ENCODE measurements around the gene SLC38A8. TPM values are rescaled to one million over a fixed set of nuclear protein-coding genes. Genes with fewer than 3 reads are reported as not detected.

The SLC38A8 gene
- total RNA-seq, 1 donor from 2014 or later, result not detected

DNA sequence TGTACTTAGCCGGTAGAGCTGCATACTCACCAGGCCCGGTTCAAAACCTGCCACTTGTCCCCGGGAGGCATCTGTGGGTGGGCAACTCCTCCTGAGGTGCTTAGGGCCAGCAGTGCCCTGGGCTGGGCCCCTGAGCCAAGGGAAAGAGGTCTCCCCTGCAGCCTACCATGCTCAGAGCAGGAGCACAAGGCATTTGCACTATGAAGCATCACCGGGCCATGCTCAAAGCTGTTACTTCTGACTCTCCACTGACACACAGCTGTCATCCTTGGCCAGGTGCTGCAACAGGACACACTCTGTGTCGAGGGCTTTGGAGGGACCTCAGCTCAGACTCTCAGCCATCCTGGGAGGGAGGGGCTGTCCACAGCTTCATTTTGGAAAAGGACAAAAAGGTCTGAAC is 37.2 kb downstream of the SLC38A8 start:
- intact Hi-C loops (cut with DNase I), result no loop called here
- Histone ChIP-seq H3K4me1 (no peaks in the 10 kb centered on the region), H3K36me3 (no peaks in the 10 kb centered on the region), H3K27ac (no peak overlapping the region), H3K27me3 (no peaks in the 10 kb centered on the region), H3K4me3 (no peak overlapping the region), H3K9me3 (no peaks in the 10 kb centered on the region)
- TF ChIP-seq, protein P1, sequence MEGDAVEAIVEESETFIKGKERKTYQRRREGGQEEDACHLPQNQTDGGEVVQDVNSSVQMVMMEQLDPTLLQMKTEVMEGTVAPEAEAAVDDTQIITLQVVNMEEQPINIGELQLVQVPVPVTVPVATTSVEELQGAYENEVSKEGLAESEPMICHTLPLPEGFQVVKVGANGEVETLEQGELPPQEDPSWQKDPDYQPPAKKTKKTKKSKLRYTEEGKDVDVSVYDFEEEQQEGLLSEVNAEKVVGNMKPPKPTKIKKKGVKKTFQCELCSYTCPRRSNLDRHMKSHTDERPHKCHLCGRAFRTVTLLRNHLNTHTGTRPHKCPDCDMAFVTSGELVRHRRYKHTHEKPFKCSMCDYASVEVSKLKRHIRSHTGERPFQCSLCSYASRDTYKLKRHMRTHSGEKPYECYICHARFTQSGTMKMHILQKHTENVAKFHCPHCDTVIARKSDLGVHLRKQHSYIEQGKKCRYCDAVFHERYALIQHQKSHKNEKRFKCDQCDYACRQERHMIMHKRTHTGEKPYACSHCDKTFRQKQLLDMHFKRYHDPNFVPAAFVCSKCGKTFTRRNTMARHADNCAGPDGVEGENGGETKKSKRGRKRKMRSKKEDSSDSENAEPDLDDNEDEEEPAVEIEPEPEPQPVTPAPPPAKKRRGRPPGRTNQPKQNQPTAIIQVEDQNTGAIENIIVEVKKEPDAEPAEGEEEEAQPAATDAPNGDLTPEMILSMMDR (IDR thresholded peaks at IDR 0.05), result no peak
- no peak for DNase-seq (ENCODE audit: low spot score in 2 of 2)

DNA sequence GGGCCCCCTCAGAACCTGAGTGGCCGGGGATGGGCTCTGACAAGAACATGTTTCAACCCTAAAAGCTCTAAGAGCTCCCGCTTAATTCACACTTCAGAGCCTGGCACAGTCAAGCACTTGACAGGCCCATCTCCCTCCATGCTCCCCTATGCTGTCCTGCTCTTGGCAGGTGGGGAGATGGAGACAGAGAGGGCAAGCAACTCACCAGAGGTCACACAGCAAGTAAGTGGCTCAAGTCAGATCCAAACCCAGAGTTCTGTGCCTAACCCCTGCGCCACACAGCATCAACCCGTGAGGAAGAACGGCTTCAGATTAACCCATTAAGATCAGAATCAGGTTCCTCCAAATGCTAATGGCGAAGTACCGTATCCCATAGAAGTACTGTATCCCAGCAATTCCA is 38.2 kb downstream of the SLC38A8 start:
- Histone ChIP-seq H3K4me3 (no peak overlapping the region), H3K27ac (no peak overlapping the region), H3K9me3 (no peaks in the 10 kb centered on the region), H3K27me3 (no peaks in the 10 kb centered on the region), H3K4me1 (no peaks in the 10 kb centered on the region), H3K36me3 (no peaks in the 10 kb centered on the region)
- intact Hi-C loops (cut with DNase I), result no loop called here
- no peak for DNase-seq (ENCODE audit: low spot score in 2 of 2)
- TF ChIP-seq, protein P1 (IDR thresholded peaks at IDR 0.05), result no peak

DNA sequence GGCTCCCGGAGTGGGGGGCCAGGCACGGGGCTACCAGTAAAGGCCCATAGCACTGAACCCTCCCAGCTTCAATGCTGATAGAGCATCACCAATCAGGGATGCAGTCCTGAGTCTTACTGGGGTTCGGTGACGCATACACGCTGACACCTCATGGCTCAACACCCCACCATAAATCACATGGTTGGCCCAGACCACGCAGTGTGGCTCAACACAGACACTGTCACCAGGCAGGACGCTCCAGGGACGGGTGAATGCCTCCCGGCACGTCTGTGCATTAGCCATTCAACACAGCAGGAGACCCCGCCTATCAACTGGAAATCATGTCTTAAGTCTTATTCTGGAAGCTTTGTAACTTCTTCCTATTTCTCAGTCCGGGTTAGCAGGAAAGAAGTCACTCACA is 39.6 kb downstream of the SLC38A8 start:
- intact Hi-C loops (cut with DNase I), result no loop called here

DNA sequence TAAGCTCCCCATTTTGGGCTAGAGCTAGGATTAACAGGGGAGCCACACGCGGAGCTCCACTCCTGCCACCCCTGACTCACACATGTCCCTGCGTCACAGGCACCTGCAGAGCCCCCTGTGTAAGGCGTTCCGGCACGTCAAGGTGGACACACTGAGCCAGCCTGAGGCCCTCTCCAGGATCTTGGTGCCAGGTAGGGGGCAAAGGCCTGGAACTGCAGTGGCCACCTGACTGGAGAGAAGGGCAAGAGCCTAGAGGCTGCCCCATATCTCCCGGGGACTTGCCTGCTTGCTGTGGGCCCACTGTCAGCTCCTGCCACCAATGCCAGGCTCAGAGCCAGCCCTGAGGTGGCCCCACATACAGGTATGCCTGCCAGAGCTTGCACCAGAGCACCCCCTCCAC is 40.9 kb downstream of the SLC38A8 start:
- no peaks in the 10 kb centered on the region for H3K27me3 ChIP-seq
- TF ChIP-seq, protein P1 (IDR thresholded peaks at IDR 0.05), result no peak
- intact Hi-C loops (cut with DNase I), result no loop called here
- DNase-seq (ENCODE audit: low spot score in 2 of 2), result no peak
- H3K4me1 ChIP-seq, result no peaks in the 10 kb centered on the region
- H3K9me3 ChIP-seq, result no peaks in the 10 kb centered on the region
- H3K4me3 ChIP-seq, result no peak overlapping the region
- H3K27ac ChIP-seq, result no peak overlapping the region
- no peaks in the 10 kb centered on the region for H3K36me3 ChIP-seq

More for the DNA sequence above, 39.6 kb downstream of the SLC38A8 start:
- TF ChIP-seq, protein P1 (IDR thresholded peaks at IDR 0.05), result no peak
- H3K9me3 ChIP-seq, result no peaks in the 10 kb centered on the region
- DNase-seq (ENCODE audit: low spot score in 2 of 2), result no peak
- no peaks in the 10 kb centered on the region for H3K4me1 ChIP-seq
- H3K36me3 ChIP-seq, result no peaks in the 10 kb centered on the region
- no peak overlapping the region for H3K4me3 ChIP-seq
- no peak overlapping the region for H3K27ac ChIP-seq
- H3K27me3 ChIP-seq, result no peaks in the 10 kb centered on the region

DNA sequence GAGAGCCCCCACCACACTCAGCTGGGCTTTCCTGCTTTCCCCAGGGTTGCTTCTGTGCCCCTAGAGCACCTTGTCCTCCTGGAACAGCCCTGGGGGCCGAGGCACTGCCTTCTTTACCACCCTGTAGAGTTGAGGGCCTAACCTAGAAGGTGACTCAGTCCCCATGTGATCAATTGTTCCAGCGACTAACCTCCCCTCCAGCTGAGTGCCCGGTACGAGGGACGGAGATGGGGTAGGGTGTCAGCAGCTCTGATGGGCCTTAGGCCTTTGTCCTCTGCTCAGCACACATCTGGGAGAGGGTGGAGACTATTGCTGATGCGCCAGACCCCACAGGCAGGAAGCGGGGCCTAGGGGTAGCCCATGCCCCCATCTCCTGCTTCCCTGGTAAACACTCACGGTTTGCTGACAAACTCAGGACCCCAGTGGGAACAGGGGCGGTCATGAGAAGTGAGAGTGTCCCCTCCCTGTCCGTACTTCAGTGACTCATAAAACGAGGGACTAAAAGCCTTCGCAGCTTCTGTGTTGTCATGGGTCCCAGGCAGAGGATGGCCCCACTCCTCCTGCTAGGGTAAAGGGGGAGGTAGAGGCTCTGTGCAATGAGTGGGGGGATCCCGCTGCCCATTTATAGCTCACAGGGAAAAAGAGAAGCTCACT is 41.5 kb downstream of the SLC38A8 start:
- intact Hi-C loops (cut with DNase I), result no loop called here
- TF ChIP-seq, protein P1 (IDR thresholded peaks at IDR 0.05), result no peak

DNA sequence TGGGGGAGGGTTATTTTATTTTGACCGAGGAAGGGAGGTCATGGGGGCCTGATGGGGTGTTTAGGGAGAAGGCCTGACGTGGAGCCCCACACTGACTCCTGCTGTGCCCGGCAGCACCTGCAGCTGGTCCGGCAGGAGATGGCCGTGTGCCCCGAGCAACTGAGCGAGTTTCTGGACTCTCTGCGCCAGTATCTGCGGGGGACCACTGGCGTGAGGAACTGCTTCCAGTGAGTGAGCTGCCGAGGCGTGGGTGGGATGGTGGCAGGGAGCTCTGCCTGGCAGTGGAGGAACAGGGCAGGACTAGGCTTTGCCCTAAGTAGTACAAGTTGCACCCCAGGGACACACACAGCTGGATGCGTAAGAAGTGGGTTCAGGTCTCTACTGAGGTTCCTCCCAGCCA is 44.5 kb downstream of the SLC38A8 start:
- Histone ChIP-seq H3K4me1 (no peaks in the 10 kb centered on the region), H3K27ac (no peak overlapping the region), H3K9me3 (no peaks in the 10 kb centered on the region), H3K27me3 (no peaks in the 10 kb centered on the region), H3K36me3 (no peaks in the 10 kb centered on the region), H3K4me3 (no peak overlapping the region)
- TF ChIP-seq, protein P1 (IDR thresholded peaks at IDR 0.05), result no peak
- DNase-seq (ENCODE audit: low spot score in 2 of 2), result no peak
- intact Hi-C loops (cut with DNase I), result no loop called here

More for the DNA sequence above, 41.5 kb downstream of the SLC38A8 start:
- Histone ChIP-seq H3K9me3 (no peaks in the 10 kb centered on the region), H3K4me3 (no peak overlapping the region), H3K27me3 (no peaks in the 10 kb centered on the region), H3K4me1 (no peaks in the 10 kb centered on the region), H3K36me3 (no peaks in the 10 kb centered on the region), H3K27ac (no peak overlapping the region)
- no peak for DNase-seq (ENCODE audit: low spot score in 2 of 2)

Data from ascending aorta (tissue), 2 donors.